Large intestine (tissue), 3 donors: ENCODE data around the gene EGFL6. TPM values are rescaled to one million over a fixed set of nuclear protein-coding genes. Genes with fewer than 3 reads are reported as not detected.
"Not testable (repeated sequence)": the region's sequence is repeated elsewhere in the genome, so short reads cannot be mapped to it uniquely, and the experiment has no call there.

Experiments used
- DNase-seq, 2 donors: peaks; one replicate each; pipeline versions ENCODE4 v3.0.0 to v3.0.0-alpha.2; 2013
- H3K27ac ChIP-seq: one replicate; pipeline ENCODE4 v1.5.1; 2013; ENCODE audit warnings: low read length
- H3K27me3 ChIP-seq: 2 replicates; pipeline ENCODE4 v1.6.1; 2013; ENCODE audit warnings: low read length; ENCODE audit not compliant: control insufficient read depth, insufficient read depth
- H3K36me3 ChIP-seq: 2 replicates; pipeline ENCODE4 v1.6.1; 2013; ENCODE audit warnings: low read length; ENCODE audit not compliant: control insufficient read depth, insufficient read depth
- H3K4me1 ChIP-seq: one replicate; pipeline ENCODE4 v1.6.1; 2013; ENCODE audit warnings: low read length; ENCODE audit not compliant: control insufficient read depth, insufficient read depth
- H3K4me3 ChIP-seq: one replicate; pipeline ENCODE4 v1.5.1; 2013; ENCODE audit warnings: low read length
- H3K9me3 ChIP-seq: one replicate; pipeline ENCODE4 v1.6.1; 2013; ENCODE audit warnings: mild to moderate bottlenecking, low read depth, low read length, moderate library complexity; ENCODE audit not compliant: control insufficient read depth
- WGBS: methylation state at CpG from one replicate; pipeline ENCODE4 v1.1.5; 2013; ENCODE audit warnings: low lambda C conversion rate; ENCODE audit not compliant: insufficient coverage; 5-methylcytosine and 5-hydroxymethylcytosine counted together
- polyA plus RNA-seq: library from polyadenylated mRNA; unstranded; fragments of 120-200 nt; gene quantifications from one replicate; pipeline ENCODE4 v1.2.1, GENCODE V29; 2013

The EGFL6 gene
- polyA plus RNA-seq, 1 donor = 7.3 TPM

DNA sequence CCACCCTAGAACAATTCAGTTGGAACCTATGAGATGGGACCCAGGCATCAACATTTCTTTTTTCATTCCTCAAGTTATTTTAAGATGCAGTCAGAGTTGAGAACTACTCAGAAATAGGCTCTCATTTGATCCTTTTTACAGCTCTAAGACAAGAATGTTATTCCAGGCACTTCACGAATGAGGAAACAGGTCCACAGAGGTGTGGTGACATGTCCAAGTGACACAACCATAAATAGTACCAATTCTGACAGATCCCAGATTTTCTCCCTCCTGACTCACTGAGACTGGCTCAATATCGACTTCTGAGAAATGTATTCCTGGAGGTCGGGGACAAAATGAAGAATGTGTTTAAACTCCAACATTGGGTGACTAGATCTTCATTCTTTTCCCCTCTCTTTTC lies 94.6 kb downstream of the EGFL6 start:
- no peak overlapping the region for H3K27ac ChIP-seq
- H3K9me3 ChIP-seq = no peaks in the 10 kb centered on the region
- no CpG with 5 or more reads among the region's 3 CpGs for WGBS
- no peaks in the 10 kb centered on the region for H3K27me3 ChIP-seq
- no peaks in the 10 kb centered on the region for H3K36me3 ChIP-seq
- DNase-seq = no peak
- H3K4me3 ChIP-seq = no peak overlapping the region
- no peaks in the 10 kb centered on the region for H3K4me1 ChIP-seq

DNA sequence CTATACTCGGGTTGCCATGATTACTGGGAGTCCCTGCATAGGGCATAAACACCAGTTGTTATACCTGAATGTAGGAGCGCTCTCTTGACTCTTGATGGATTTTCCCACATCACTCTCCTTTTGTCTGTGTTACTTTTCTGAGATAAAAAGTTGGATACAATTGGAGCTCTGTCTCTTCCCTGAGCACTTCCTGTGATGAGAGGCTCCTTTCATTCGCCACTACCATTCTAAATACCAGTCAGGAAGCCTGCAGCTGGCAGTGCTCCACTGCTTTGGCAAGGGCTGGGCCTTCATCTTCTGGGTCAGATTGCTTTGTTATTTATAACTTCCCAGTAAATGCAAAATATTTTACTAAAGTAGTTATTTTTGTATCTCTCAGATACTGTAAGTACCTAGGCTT lies 97.4 kb downstream of the EGFL6 start:
- no CpG with 5 or more reads among the region's 3 CpGs for WGBS
- Histone ChIP-seq H3K4me3 (no peak overlapping the region), H3K27ac (no peak overlapping the region), H3K27me3 (no peaks in the 10 kb centered on the region), H3K36me3 (no peaks in the 10 kb centered on the region), H3K4me1 (no peaks in the 10 kb centered on the region), H3K9me3 (no peaks in the 10 kb centered on the region)
- no peak for DNase-seq

DNA sequence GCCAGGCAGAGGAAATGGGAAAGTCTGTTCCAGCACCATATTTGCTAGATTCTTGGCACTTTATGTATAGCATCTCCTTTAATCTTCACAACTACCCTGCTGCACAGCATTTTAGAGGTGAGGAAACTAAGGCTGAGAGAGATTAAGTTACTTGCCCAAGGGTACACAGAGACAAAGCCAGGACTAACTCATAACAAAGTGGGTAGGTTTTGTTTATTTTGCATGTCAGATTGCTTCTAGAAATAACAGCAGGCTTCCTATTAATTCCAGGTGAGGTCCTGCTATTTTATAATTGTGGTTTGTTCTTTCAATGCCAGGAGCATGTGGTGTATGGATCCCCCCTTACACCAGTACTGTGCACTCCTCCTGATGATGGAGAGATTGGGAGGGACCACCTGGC lies 98.5 kb downstream of the EGFL6 start:
- no peak overlapping the region for H3K27ac ChIP-seq
- no peak overlapping the region for H3K4me3 ChIP-seq
- H3K36me3 ChIP-seq = no peaks in the 10 kb centered on the region
- H3K4me1 ChIP-seq = no peaks in the 10 kb centered on the region
- H3K9me3 ChIP-seq = no peaks in the 10 kb centered on the region
- no peaks in the 10 kb centered on the region for H3K27me3 ChIP-seq
- DNase-seq = no peak

DNA sequence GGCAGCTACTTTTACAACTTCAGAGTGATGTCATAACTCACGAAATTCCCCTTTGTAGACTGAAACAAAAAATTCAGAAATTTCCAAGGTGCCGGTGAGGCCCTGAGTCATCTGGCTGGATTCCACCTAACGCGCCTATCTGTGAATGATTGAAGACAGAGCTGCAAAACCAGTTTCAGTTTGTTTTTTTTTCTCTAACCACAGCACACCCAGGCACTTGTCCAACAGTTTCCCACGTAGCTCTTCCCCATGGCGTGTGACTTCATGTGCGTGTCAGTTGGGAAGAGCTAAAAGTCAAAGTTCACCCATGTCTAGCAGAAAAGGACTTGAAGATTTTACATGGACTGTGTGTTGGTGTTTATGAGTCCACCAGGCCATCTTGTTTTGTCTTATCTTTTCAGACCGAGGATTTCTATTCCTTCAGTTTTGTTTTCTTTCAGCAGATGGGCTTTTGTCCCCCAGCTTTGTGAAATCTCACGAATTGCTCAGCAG lies 99.9 kb downstream of the EGFL6 start:
- H3K36me3 ChIP-seq = no peaks in the 10 kb centered on the region
- DNase-seq = peak; percentile 92 to 93
- no peaks in the 10 kb centered on the region for H3K9me3 ChIP-seq
- H3K4me1 ChIP-seq = no peaks in the 10 kb centered on the region
- H3K27me3 ChIP-seq = no peaks in the 10 kb centered on the region
- WGBS = no CpG with 5 or more reads among the region's 9 CpGs
- H3K4me3 ChIP-seq = no peak overlapping the region
- peak overlapping the region; percentile 87 for H3K27ac ChIP-seq

DNA sequence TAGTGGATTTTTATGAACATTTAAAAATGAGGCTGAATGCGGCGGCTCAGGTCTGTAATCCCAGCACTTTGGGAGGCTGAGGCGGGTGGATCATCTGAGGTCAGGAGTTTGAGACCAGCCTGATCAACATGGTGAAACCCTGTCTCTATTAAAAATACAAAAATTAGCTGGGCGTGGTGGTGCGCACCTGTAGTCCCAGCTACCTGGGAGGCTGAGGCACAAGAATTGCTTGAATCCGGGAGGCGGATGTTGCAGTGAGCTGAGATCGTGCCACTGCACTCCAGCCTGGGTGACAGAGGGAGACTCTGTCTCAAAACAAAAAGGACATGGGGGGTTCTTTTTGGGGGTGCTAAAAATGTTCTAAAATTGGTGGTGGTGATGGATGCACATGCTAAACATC lies 100.4 kb downstream of the EGFL6 start:
- not testable (repeated sequence) for H3K9me3 ChIP-seq, H3K4me3 ChIP-seq, H3K36me3 ChIP-seq, H3K27me3 ChIP-seq, DNase-seq, H3K4me1 ChIP-seq
- peak overlapping the region; percentile 87 for H3K27ac ChIP-seq
- no CpG with 5 or more reads among the region's 8 CpGs for WGBS

DNA sequence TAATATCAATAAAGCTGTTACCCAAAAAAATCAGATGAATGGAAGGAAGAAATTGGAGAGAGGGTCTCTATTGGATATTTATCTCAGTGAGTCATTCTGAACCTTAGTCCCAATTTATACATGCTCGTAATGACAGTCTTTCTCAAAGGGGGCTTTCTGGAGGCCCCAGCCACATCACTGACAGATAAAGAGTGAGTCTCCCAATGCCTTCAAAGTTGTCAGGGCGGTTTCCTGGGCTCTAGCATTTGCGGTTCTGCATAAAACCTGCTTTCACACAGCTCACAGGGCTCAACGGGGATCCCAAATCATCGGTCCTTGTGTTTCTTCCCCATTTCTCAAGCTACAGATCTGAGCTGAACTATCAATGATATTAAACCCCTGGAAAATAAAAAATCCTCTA lies 100.8 kb downstream of the EGFL6 start:
- Histone ChIP-seq H3K27ac (no peak overlapping the region), H3K27me3 (no peaks in the 10 kb centered on the region), H3K9me3 (no peaks in the 10 kb centered on the region), H3K4me1 (no peaks in the 10 kb centered on the region), H3K36me3 (no peaks in the 10 kb centered on the region), H3K4me3 (no peak overlapping the region)
- no CpG with 5 or more reads among the region's 5 CpGs for WGBS
- no peak for DNase-seq

DNA sequence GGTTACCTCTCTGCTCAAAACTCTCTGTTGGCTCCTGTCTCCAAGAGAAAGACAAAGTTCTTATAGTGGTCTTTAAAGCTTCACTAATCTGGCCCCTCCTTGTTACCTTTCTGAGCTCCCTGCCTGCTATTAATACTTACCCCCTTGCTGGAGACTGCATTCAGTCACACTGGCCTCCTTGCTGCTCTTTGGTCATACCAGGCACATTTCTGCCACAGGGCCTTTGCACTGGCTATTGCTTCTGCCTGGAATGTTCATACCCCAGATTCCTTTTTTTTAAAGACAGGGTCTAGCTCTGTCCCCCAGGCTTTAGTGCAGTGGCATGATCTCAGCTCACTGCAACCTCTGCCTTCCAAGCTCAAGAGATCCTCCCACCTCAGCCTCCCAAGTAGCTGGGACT lies 103.6 kb downstream of the EGFL6 start:
- DNase-seq = no peak
- Histone ChIP-seq H3K4me3 (no peak overlapping the region), H3K27me3 (no peaks in the 10 kb centered on the region), H3K9me3 (no peaks in the 10 kb centered on the region), H3K27ac (no peak overlapping the region), H3K36me3 (no peaks in the 10 kb centered on the region), H3K4me1 (no peaks in the 10 kb centered on the region)

DNA sequence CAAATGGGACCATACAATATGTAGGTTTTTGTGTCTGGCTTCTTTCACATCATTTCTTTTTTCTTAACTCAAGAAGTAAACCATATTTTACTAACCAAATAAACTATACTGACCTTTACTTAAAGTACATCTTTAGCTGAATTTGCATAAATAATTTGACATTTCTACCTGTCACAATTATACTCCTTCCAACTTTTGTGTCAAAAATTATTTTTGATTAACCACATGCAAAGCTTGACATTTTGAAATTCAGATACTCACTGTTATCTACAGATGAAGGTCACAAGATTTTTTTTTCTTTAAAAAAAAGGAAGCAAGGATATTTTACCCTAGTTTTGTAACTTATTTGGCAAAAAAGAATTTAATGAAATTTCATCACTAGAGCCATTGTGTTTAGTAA lies 107.5 kb downstream of the EGFL6 start:
- no peaks in the 10 kb centered on the region for H3K9me3 ChIP-seq
- H3K4me1 ChIP-seq = no peaks in the 10 kb centered on the region
- DNase-seq = no peak
- H3K4me3 ChIP-seq = no peak overlapping the region
- no peak overlapping the region for H3K27ac ChIP-seq
- no peaks in the 10 kb centered on the region for H3K27me3 ChIP-seq
- H3K36me3 ChIP-seq = no peaks in the 10 kb centered on the region

DNA sequence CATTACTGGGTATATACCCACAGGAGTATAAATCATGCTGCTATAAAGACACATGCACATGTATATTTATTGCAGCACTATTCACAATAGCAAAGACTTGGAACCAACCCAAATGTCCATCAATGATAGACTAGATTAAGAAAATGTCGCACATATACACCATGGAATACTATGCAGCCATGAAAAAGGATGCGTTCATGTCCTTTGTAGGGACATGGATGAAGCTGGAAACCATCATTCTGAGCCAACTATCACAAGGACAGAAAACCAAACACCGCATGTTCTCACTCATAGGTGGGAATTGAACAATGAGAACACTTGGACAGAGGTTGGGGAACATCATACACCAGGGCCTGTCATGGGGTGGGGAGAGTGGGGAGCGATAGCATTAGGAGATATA lies 110.3 kb downstream of the EGFL6 start:
- H3K36me3 ChIP-seq, H3K4me1 ChIP-seq, H3K27ac ChIP-seq, H3K4me3 ChIP-seq, H3K27me3 ChIP-seq, DNase-seq, H3K9me3 ChIP-seq: not testable (repeated sequence)
- no CpG with 5 or more reads among the region's 4 CpGs for WGBS

DNA sequence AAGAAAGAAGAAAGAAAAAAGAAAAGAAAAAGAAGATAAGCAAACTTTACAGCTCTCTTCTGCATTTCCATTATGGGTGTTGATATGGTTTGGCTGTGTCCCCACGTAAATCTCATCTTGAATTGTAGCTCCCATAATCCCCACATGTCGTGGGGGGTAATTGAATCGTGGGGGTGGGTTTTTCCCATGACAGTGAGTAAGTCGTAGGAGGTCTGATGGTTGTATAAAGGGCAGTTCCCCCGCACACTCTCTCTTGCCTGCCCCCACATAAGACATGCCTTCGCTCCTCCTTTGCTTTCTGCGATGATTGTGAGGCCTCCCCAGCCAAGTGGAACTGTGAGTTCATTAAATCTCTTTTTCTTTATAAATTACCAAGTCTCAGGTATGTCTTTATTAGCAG lies 112.2 kb downstream of the EGFL6 start:
- H3K27ac ChIP-seq = no peak overlapping the region
- DNase-seq = no peak
- 100% methylated on average over 1 of the region's 7 CpGs for WGBS
- H3K27me3 ChIP-seq = no peaks in the 10 kb centered on the region
- no peaks in the 10 kb centered on the region for H3K4me1 ChIP-seq
- H3K36me3 ChIP-seq = no peaks in the 10 kb centered on the region
- H3K4me3 ChIP-seq = no peak overlapping the region
- H3K9me3 ChIP-seq = no peaks in the 10 kb centered on the region
